ENCODE measurements around the gene ST3GAL3.

DNA sequence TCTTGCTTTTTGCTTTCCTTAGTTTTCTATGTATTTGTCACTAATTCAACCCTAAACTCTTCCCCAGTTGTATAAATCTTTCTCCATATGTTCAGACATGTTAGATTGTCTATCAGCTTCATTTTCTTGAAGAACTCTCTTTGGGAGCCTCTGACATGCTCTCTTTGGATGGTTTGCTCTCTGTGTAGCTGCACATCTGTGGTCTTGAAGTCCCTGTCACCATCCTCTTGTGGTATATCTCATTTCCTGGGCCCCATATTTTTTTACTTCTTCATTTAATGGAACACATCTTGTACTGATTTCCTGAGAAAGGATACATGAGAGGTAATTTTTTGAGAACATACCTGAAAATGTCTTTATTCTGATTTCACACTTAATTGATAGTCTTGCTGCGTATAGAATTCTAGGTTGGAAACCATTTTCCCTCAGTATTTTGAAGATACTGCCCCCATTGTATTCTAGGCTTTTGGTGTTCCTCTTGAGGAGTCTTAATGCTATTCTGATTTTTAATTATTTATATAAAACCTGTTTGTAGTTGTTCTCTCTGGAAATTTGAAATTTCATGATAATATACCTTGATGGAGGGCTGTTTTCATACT, 72.6 kb downstream of the ST3GAL3 start:
- TF ChIP-seq CTCF (IDR thresholded peaks at IDR 0.05) (no peak), POLR2A (IDR thresholded peaks at IDR 0.05) (no peak)
